VCaP (cell line): ENCODE measurements around the gene MAGED1.
A peak's percentile ranks its signal among the peaks of the same experiment; 100 is the strongest.

Experiments used
- H3K27ac ChIP-seq: fragments of 450-650 bp; 2 replicates; pipeline ENCODE4 v1.5.1; 2017
- CTCF ChIP-seq: fragments of 450-650 bp; conservative IDR thresholded peaks from 2 replicates; pipeline ENCODE4 v1.5.1; 2017; ENCODE audit warnings: mild to moderate bottlenecking, moderate library complexity

The MAGED1 gene

GRCh38 chrX:51892921-51893745 is at the start of gene MAGED1:
TSS of gene MAGED1 (plus strand) at chrX:51893623. CDS start at chrX:51894305, 682 bp downstream.
- H3K27ac ChIP-seq: peak within 1 kb of the TSS; percentile 64
- no peak for TF ChIP-seq CTCF

DNA sequence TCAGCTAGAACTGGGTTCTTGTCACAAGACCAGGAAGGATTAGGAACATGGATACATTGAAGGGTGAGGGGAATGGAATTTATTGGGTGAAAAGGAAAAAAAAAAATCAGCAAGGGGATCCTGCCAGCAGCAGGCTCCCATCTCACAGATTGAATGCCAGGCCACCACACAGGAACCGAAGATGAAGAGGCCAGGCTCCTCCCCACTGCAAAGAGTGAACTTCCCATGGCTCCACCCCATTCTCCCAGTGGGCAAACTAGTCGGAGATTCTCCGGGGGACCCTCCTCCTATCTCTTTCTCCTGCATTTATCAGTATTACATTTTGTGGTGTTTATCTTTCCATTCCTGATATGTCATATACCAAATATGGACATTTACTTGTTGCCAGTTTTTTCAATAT is 46.0 kb upstream of the MAGED1 start:
- no peak for TF ChIP-seq CTCF
- H3K27ac ChIP-seq: no peak overlapping the region

GRCh38 chrX:51851507-51852085 is 41.8 kb upstream of the MAGED1 start:
- TF ChIP-seq CTCF: no peak
- no peak overlapping the region for H3K27ac ChIP-seq

DNA sequence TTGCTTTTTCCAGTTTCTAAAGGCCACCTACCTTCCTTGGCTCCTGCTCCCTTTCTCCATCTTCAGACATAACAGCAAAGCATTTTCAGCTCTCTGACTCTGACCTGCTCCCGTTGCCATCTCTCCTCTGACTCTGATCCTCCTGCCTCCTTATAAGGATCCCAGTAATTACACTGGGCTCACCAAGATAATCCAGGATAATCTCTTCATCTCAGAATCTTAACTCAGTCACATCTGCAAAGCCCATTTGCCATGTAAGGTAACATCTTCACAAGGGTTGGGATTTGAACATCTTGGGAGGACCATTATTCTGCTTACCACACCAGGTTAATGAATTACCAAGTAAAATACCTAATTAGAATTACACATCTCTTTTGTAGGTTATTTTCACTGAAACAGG is 41.3 kb upstream of the MAGED1 start:
- H3K27ac ChIP-seq: no peak overlapping the region
- no peak for TF ChIP-seq CTCF

DNA sequence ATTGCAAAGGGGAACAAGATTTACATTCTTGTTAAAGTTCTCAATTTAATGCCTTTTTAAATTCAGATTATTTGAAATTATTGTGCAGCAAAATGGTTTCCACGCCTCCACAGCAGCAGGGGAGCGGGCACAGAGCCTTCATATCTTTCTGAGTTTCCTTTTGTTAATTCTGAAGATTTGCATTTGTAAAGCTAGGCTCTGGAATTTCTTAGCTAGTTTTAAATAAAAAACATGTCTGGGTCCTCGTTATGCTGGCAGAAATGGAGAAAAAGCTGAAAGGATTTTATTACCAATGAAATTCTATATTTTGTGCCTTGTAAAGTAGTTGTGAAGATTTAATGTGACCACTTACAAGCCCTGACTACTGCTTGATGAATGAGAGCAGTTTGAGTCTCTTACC is 40.8 kb upstream of the MAGED1 start:
- no peak overlapping the region for H3K27ac ChIP-seq
- no peak for TF ChIP-seq CTCF

DNA sequence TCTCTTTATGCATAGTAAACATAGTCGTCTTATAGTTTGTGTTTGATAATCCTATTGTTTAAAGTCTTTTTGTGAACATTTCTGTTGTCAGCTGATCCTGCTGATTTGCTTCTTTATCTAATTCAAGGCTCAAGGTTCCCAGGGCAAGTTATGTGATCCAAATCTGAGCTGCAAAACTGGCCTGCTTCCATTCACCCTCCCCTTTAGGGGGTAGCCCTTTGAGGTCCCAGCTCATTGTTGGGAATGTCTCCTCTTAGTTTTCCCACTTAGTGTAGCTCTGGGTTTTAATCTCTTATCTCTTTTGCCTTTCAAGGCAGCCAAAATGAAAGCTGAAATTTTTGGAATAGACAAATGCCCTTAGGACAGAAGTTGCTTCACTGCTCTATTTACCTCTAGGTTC is 40.2 kb upstream of the MAGED1 start:
- TF ChIP-seq CTCF: no peak
- no peak overlapping the region for H3K27ac ChIP-seq

DNA sequence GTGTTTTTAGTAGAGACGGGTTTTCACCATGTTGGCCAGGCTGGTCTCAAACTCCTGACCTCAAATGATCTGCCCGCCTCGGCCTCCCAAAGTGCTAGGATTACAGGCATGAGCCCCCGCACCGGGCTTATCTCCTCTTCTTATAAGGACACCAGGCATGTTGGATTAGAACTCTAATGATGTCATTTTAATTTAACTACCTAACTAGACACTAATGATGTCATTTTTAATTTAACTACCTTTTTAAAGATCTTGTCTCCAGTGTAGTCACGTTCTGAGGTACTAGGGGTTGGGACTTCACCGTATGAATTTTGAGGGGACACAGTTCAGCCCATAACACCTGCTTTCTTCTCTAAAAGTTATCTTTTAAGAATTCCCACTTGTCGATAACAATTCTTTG is 37.7 kb upstream of the MAGED1 start:
- TF ChIP-seq CTCF: no peak
- no peak overlapping the region for H3K27ac ChIP-seq
